ENCODE results near the gene HBB. TPM values are rescaled to one million over a fixed set of nuclear protein-coding genes. Genes with fewer than 3 reads are reported as not detected.

Gene HBB
- total RNA-seq, 1 experiment from 2014 or later, result not detected

DNA sequence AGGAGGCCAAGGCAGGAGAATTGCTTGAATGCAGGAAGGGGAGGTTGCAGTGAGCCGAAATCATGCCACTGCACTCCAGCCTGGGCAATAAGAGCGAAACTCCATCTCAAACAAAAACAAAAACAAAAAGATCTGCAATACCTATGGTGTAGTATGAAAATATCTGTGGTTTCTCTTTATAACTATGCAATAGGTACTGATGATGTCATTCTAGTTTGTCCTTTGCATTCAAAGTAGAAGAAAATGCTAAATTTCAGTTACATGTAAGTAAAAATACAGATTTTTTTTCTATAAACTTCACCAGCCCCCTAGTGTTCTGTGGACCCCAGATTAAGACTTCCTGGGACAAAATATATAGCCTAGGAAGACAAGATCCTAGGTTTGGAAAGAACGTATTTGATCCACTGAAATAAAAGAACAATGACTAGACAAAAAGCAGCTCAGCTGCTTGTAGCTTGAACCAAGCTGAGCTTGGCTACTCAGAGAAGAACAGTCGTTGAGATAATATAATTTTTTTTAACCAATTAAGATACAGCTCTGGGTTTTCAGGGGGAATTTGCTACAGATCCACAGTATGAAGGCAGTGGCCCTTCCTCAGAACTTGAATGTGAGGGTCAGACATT is 45.6 kb upstream of the HBB start:
- Histone ChIP-seq H2BK12ac (ENCODE audit: insufficient read length, low read depth, low read length) (no peak overlapping the region), H4K5ac (ENCODE audit: insufficient read length, low read depth, low read length) (no peak overlapping the region), H4K20me1 (ENCODE audit: control insufficient read depth, insufficient read depth, insufficient read length) (no peaks in the 10 kb centered on the region), H3K14ac (ENCODE audit: insufficient read depth, low read length) (no peak overlapping the region), H3K23ac (ENCODE audit: insufficient read length, low read depth, low read length) (no peak overlapping the region), H3K18ac (ENCODE audit: insufficient read length, low read depth, low read length) (no peak overlapping the region), H3K9ac (ENCODE audit: extremely low read depth, insufficient read length, low read length) (no peak overlapping the region), H2BK15ac (ENCODE audit: low read depth, low read length) (no peak overlapping the region), H2BK5ac (ENCODE audit: insufficient read length, low read length) (no peak overlapping the region), H3K27ac (ENCODE audit: insufficient read length, low read depth, low read length) (no peak overlapping the region), H3K79me1 (ENCODE audit: insufficient read depth, low read depth, low read length, poor library complexity, severe bottlenecking) (no peaks in the 10 kb centered on the region), H3K23me2 (ENCODE audit: insufficient read length, low read depth, low read length, poor library complexity, severe bottlenecking) (no peaks in the 10 kb centered on the region), H3K56ac (ENCODE audit: insufficient read length, low read depth, low read length) (no peak overlapping the region), H3K9me3 (ENCODE audit: control insufficient read depth, low read depth, low read length) (no peaks in the 10 kb centered on the region), H3T11ph (ENCODE audit: low read length) (no peak overlapping the region), H3K27me3 (ENCODE audit: insufficient read depth, low read length) (no peaks in the 10 kb centered on the region), H2AFZ (ENCODE audit: low read length) (no peak overlapping the region), H3K4me1 (ENCODE audit: insufficient read depth, low read length) (no peaks in the 10 kb centered on the region), H3K79me2 (ENCODE audit: insufficient read depth, low read length) (no peaks in the 10 kb centered on the region), H4K91ac (ENCODE audit: insufficient read length, low read depth, low read length) (no peak overlapping the region), H2BK120ac (ENCODE audit: low read depth, low read length, poor library complexity, severe bottlenecking) (no peak overlapping the region), H3K4me2 (ENCODE audit: insufficient read depth, insufficient read length, low read length) (no peak overlapping the region), H2AK5ac (ENCODE audit: insufficient read length, low read length) (no peak overlapping the region), H3K4ac (ENCODE audit: low read depth, low read length) (no peak overlapping the region), H4K8ac (replicated peaks; ENCODE audit: insufficient read length, low read depth, low read length) (no peak overlapping the region), H2BK20ac (ENCODE audit: low read depth, low read length, poor library complexity, severe bottlenecking) (no peak overlapping the region)
- no peaks in the 10 kb centered on the region for H3K36me3 Mint-ChIP-seq (ENCODE audit: insufficient read depth in 1 of 3, low read depth in 3 of 3)
- no peaks in the 10 kb centered on the region for H3K27me3 Mint-ChIP-seq (ENCODE audit: low read depth)
- TF ChIP-seq, protein P1, sequence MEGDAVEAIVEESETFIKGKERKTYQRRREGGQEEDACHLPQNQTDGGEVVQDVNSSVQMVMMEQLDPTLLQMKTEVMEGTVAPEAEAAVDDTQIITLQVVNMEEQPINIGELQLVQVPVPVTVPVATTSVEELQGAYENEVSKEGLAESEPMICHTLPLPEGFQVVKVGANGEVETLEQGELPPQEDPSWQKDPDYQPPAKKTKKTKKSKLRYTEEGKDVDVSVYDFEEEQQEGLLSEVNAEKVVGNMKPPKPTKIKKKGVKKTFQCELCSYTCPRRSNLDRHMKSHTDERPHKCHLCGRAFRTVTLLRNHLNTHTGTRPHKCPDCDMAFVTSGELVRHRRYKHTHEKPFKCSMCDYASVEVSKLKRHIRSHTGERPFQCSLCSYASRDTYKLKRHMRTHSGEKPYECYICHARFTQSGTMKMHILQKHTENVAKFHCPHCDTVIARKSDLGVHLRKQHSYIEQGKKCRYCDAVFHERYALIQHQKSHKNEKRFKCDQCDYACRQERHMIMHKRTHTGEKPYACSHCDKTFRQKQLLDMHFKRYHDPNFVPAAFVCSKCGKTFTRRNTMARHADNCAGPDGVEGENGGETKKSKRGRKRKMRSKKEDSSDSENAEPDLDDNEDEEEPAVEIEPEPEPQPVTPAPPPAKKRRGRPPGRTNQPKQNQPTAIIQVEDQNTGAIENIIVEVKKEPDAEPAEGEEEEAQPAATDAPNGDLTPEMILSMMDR (conservative IDR thresholded peaks at IDR 0.05), result no peak
- peaks cover 5% of the 10 kb centered on the region in 2 experiments for H3K4me1 Mint-ChIP-seq
- no peak overlapping the region for H3K4me3 Mint-ChIP-seq
- no peak for DNase-seq
- no peak overlapping the region for H3K27ac Mint-ChIP-seq
- H3K9me3 Mint-ChIP-seq, result no peaks in the 10 kb centered on the region
- no CpG with 5 or more reads among the region's 4 CpGs for WGBS (ENCODE audit: extremely low coverage, insufficient read length, low lambda C conversion rate)

Measured in H9 (cell line).